WTC11 (cell line): ENCODE data around the gene LCN15.

Experiments
- AFF4 ChIP-seq: sonication (generic); formaldehyde crosslinking; IDR thresholded peaks from 2 replicates; pipeline ENCODE4 v1.8.1; 2023; ENCODE audit warnings: mild to moderate bottlenecking, missing genetic modification reagents, borderline replicate concordance
- ATF3 ChIP-seq: sonication (generic); formaldehyde crosslinking; conservative IDR thresholded peaks from 2 replicates; pipeline ENCODE4 v1.8.1; 2022; ENCODE audit warnings: mild to moderate bottlenecking, missing genetic modification reagents
- CTCF ChIP-seq: fragments of 200-600 bp; IDR thresholded peaks from 2 replicates; pipeline ENCODE4 v1.8.0; 2022; ENCODE audit warnings: antibody characterized with exemption
- JUN ChIP-seq: sonication (generic); formaldehyde crosslinking; IDR thresholded peaks from 2 replicates; pipeline ENCODE4 v1.8.0; 2023; ENCODE audit warnings: mild to moderate bottlenecking, missing genetic modification reagents
- NR2C2 ChIP-seq: sonication (generic); formaldehyde crosslinking; IDR thresholded peaks from 2 replicates; pipeline ENCODE4 v1.8.0; 2022; ENCODE audit warnings: mild to moderate bottlenecking, missing genetic modification reagents
- ZNF138 ChIP-seq: sonication (generic); formaldehyde crosslinking; conservative IDR thresholded peaks from 2 replicates; pipeline ENCODE4 v1.8.1; 2022; ENCODE audit warnings: mild to moderate bottlenecking, moderate library complexity, missing genetic modification reagents
- ZNF232 ChIP-seq: sonication (generic); formaldehyde crosslinking; IDR thresholded peaks from 2 replicates; pipeline ENCODE4 v1.8.0; 2022; ENCODE audit warnings: mild to moderate bottlenecking, missing genetic modification reagents

DNA sequence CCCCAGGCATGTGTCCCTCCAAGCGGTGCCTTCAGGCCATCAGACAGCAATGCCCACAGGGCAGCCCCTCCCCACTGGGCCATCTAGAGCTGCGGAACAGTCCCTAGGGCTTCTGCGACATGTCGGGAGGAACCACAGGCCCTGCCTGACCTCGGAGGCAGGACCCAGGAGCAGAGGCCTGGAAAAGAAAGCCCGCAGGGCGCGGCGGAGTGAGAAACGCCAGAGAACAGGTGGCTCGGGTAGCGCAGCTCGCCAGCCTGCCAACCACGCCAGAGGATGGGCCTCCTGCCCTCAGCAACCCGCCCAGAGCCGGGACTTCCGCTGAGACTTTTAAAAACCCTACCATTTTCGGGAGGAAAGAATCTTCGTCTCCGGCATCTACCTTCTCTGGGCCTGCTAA is 7.0 kb downstream of the LCN15 start:
- no peak for TF ChIP-seq JUN (CRISPR knock-in tag)
- no peak for TF ChIP-seq ATF3 (CRISPR knock-in tag)
- no peak for TF ChIP-seq NR2C2 (CRISPR knock-in tag)
- TF ChIP-seq CTCF: no peak
- no peak for TF ChIP-seq ZNF232 (CRISPR knock-in tag)
- no peak for TF ChIP-seq ZNF138
- no peak for TF ChIP-seq AFF4 (CRISPR knock-in tag)
